ENCODE data around the gene TXNDC11.

The TXNDC11 gene

DNA sequence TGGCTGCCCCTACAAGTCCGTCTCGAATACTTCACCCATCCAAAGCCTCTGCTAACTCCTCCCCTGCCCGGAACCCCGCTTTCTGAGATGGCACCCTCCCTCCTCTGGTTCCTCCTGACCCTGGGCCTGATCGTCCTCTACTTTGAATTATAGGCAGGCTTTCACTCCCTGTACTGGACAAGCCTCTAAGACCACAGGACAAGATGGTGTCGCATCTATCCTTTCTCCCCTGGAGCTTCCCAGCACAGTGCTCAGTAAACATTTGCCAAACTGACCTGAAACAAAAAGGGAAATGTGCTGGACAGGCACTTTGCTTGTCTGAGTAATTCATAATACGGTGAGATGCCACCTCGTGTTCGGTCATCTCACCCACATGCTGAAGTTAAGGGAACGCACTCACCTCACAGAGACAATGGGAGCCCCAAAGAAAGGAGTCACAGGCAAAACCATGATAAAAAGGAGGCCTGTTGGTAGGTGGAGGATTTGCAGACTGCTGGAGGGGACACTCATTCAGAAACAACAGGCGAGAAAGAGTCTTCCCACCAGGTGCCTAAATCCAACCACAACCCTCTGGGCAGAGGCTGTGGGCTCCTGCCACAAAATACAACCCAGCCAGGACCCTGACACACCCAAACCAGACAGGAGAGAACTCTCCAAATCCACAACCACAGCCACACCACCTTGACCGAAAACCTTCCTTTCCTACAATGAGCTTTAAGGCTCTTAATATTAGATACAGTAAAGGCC, 46.2 kb downstream of the TXNDC11 start:
- in situ Hi-C loops (cut with MboI; ENCODE audit: low sequenced_read_pairs), result no loop called here

DNA sequence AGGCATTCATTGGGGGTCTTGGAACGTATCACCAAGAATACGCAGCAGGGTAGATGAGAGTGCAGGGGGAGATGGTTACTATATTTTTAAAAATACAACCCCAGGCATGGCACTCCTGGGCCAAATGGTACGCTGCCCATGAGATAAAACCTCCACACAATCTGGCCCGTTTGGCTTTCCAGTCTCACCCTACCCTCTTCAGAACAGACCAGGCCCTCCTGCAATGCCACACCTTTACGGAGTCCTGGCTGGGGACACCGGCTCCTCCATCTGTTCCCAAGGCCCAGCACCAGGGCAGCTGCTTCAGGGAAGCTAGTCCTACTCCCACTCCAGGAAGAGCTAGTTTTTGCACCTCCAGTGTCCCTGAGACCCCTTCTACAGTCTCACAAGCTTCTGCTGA, 50.0 kb downstream of the TXNDC11 start:
- in situ Hi-C loops (cut with MboI; ENCODE audit: low sequenced_read_pairs), result no loop called here

DNA sequence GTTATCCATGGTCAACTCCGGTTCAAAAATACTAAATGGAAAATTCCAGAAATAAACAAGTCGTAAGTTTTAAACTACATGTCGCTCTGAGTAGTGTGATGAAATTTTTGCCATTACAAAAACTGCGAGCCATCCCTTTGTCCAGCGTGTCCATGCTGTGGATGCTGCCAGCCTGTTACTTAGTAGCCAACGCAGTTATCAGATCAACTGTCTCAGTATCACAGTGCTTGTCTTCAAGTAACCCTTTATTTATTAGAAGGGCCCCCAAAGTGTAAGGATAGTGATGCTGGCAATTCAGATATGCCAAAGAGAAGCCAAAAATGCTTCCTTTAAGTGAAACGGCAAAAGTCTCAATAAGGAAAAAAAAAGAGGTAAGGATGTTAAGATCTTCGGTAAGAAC, 50.5 kb downstream of the TXNDC11 start:
- in situ Hi-C loops (cut with MboI; ENCODE audit: low sequenced_read_pairs), result no loop called here

DNA sequence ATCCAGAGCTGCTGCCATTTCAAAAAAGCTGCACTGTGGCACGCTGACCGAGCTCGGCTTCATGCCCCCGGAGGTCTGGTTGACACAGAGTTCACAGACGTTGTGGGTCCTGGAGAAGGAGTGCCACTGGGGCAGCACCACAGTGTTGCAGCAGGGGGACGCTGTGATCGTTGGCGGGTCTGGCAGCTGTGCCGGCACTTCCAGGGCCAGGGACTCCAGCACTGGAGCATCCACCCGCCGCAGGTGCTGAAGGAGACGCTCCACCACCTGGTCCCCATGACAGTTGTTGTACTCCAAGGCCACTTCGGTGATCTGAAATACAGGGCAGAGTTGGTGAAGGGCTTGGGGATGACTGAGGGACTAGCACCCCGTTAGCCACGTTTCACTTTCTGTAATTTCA, 50.9 kb downstream of the TXNDC11 start:
- in situ Hi-C loops (cut with MboI; ENCODE audit: low sequenced_read_pairs), result no loop called here

DNA sequence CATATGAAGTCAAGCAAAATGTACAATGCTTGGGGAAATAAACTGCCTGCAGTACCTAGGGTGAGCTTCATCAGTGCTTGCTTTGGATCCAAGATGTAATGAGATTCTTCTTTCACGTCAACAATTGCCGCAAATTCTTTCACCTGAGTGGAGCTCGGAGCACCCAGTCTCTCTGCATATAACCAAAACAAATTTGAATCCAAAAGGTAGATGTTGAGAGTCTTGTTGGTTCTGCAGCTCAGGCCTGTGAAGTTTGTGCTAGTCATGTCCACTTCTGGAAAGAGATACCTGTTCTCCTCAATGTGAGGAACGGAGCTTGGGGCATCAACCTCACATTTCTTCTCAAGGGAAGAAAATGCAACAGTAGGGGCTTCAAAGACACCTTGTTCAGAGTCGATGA, 51.4 kb downstream of the TXNDC11 start:
- in situ Hi-C loops (cut with MboI; ENCODE audit: low sequenced_read_pairs), result no loop called here

DNA sequence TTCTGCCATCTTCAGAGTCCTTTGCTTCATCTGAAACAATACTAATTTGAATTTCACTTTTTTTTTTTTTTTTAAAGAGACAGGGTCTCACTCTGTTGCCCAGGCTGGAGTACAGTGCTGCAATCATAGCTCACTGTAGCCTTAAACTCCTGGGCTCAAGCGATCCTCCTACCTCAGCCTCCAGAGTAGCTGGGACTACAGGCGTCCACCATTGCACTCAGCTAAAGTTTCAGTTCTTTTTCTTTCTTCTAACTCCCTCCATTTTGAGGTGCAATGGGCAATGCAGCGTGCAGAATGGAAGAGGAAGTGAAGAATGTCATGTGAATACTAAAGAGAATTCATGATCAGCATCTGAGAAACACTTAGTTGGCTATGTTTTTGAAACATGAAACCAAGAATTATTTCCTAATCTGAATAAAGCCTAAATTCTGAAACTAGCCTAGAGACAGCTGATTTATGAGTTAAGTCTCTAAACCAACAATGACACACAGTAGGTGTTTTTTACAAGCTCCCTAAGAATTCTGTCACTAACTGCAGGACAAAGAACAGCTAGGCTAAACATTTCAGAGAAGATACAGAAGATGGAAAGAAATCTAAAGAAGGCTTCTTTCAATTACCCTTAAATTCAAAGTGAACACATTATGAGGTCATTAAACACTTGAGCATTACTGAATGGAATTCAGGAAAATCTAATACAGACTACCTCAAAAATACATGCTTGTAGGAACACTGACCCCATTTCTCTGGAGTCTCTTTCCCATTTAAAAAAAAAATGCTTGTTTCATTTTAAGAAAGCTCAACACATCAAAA, 53.4 kb downstream of the TXNDC11 start:
- in situ Hi-C loops (cut with MboI; ENCODE audit: low sequenced_read_pairs), result no loop called here

DNA sequence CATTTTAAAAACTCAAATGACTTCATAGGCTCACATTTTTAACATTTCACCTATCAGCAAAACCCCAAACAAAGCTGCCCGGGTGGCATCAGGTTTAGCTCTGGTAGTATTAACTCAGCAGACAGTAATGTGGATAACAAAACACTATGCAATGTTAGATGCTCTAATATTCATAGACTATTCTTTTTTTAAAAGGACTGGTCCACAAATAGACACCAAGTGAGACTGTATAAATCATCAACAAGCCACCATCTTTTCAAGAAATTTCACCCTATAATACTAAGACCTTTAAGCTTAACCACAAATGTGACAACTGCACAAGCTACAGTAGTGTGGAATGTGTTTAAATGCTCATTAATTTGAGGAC, 54.2 kb downstream of the TXNDC11 start:
- in situ Hi-C loops (cut with MboI; ENCODE audit: low sequenced_read_pairs), result no loop called here

DNA sequence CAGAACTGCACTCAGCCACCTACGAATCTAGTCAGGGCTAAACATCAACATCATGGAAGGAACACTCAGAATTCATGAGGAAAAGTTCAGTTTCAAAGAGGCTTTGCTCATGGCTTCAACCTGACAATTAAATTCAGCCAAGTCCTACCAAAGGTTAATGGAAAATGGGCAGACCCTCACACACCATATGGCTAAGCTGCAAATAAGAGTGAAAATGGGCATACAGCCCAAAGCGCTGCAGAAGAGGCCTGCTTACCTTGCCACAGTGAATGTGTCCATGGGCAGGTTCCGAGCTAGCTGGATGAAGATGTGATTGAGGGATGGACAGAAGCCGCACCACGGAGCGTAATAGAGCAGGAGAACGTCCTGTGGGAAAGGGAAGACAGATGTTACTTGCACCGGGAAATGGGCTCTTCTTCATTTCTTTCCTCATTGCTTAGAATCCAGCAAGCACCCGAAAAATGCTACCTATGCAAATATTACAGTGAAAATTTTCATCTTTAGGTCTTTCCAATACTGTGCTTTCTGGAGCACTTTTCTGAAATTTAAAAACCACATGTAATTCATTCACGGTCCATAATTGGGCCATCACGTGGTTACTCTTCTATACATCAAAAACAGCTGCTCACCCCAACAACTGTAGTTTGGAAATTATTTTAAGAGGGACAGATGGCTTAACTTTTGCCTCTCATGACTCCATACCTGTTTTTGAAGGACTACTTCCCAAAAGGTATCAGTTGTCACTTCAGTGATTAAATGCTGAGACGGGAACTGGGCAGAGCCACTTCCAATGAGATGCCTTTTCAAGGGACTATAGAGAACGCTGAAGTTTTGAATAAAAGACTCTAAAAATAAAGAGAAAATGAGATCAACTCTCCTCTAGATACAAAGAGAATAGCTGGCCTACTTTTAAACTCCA, 54.8 kb downstream of the TXNDC11 start:
- in situ Hi-C loops (cut with MboI; ENCODE audit: low sequenced_read_pairs), result no loop called here

DNA sequence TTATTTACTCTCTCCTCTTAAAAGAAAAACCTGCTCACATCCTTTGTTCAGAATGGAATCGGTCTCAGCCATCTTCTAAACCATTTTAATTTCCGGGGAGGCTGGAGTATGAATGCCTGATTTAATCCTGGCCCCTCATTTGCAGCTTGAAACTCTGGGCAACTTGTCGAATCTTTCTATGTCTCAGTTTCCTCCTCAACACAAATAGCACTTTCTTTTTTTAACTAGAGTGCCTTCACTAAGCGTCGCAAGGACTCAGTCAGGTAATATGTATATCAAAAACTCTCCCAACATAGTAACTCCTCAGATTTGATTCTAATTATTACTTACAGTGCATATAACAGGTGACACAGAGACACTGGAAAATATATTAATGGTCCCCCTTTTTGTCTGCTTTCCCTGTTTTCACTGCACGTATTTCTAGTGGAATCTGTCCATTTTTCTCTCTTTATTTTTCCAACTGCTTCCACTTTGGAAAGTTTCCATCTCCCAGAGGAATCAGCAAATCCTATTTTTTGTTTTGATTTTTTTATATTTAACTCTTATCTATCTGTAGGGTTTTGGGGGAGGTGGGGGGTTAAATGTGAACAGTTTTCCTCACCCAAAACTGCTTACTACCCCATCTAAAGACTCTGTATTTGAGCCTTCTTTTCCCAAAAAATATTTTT, 55.8 kb downstream of the TXNDC11 start:
- in situ Hi-C loops (cut with MboI; ENCODE audit: low sequenced_read_pairs), result no loop called here

DNA sequence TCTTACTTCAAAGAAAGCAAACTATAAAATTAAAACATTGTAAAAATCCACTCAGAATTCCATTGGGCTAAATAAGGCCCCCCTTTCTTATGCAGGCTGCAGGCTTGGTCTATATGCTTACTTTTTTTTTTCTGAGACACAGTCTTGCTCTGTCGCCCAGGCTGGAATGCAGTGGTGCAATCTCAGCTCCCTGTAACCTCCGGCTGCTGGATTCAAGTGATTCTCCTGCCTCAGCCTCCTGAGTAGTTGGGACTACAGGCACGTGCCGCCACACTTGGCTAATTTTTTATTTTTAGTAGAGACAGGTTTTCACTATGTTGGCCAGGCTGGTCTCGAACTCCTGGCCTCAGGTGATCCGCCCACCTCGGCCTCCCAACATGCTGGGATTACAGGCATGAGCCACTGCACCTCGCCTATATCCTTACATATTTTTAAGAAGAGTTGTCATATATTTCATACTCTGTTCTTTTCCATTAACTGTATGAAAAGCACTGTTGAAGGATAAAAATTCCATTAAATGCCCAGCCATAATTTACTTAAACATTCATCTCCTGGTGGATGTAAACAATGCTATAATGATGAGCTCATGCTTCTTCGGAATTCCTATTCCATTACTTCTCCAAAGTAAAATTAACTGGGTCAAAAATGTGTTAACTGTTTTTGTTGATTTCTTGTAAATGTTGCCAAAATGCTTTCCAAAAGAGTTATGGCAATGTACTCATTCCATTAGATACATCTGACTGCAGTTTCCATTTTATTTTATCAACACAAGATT, 56.6 kb downstream of the TXNDC11 start:
- in situ Hi-C loops (cut with MboI; ENCODE audit: low sequenced_read_pairs), result no loop called here

DNA sequence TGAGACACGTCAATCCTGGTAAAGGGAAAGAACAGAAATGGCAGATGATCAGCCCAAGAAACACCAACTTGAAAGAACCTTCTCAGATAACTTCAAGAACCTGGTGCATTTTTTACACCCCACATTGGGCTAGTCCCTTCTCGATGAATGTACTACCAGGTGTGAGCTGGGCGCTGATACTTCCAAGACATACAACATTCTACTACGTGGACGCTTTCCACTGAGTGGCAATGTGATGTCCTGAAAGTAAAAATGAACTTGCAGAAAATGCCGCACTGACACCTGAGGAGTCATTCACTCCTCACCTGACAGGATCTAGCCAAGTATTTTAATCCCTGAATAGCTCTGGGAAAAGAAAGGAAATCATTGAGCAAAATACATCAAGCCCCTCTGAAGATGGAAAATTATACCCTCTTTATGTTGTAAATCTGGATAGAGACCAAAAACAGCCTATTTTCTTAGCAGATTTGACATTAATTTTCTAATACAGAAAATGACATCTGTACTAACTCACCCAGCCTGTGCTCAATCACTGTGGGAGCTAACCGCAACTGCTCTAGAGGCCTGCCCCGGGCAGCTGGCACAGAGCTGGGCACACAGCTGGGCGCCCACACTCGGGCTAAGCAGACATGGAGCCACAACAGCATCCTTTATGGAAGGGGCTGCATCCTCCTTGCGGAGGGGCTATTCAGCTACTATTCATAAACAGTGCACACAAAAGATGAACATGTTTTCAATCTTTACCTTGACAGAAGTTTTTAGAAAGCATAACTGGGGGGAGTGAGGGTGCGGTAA, 58.2 kb downstream of the TXNDC11 start:
- in situ Hi-C loops (cut with MboI; ENCODE audit: low sequenced_read_pairs), result no loop called here

DNA sequence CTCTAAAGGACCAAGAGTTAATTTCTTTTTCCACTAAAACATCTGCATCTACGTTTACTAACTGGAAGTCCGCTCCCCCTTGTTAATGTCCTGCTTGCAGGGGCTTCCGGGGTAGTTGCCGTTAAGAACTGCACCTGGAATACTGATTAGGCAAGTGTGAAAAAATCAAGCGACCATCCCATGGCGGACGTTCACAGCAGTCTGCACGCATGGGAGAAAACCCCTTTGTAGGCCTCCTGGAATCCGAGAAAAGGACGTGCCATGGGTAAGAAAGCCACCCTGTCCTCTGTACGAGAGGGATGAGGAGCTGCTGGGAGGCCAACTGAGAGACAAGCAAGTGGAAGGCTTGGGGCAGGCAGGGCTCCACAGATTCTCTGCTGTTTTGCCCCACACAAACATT, 59.5 kb downstream of the TXNDC11 start:
- in situ Hi-C loops (cut with MboI; ENCODE audit: low sequenced_read_pairs), result no loop called here

DNA sequence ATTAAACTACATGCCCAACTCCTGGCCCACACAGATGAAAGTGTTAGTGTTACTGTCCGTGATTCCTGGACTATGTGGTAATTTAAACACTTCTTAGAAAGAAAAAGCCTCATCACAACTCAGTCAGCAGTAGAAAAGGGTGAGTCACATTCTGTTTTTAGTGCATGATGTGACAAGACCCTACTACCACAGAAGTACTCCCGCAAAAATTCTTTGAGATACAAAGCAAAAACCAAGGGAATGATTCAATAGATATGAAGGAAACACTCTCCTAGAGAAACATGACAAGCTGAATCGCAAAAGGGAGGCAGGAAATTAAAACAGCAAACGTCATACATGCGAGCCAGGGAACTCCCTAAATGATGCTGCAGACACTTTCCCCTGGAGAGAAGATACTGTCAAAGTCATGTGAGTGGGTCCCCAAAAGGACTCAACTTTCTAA, 60.0 kb downstream of the TXNDC11 start:
- in situ Hi-C loops (cut with MboI; ENCODE audit: low sequenced_read_pairs), result no loop called here

DNA sequence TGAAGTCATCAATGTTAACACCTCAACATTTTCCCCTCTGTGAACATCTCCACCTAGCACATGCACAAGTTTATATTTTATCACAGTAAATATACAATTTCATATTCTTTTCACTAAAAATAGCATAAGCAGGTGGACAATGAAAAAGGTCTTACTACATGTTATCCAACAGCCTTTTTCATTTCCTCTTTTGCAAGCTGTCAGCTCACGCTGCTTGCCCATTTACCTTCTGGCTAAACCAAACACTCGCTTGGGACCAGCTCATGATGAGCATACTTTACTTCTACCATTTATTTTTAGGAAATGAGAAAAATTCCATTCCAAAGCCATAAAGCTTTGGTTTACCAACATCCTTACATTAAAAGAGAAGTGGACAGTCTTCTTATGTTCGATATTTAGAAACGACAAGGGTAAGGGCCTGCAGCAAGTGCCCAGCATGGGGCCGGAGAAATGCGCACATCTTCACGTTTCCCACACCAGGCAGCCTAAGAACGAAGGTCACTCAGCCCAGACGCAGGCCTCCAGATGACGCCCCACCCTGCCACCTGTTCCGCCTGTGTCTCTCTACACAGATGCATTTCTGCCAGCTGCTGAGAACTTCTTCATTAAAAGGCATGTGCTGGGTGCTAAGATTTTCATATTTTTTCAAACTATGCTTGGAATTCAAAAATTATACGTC, 60.5 kb downstream of the TXNDC11 start:
- in situ Hi-C loops (cut with MboI; ENCODE audit: low sequenced_read_pairs), result no loop called here

DNA sequence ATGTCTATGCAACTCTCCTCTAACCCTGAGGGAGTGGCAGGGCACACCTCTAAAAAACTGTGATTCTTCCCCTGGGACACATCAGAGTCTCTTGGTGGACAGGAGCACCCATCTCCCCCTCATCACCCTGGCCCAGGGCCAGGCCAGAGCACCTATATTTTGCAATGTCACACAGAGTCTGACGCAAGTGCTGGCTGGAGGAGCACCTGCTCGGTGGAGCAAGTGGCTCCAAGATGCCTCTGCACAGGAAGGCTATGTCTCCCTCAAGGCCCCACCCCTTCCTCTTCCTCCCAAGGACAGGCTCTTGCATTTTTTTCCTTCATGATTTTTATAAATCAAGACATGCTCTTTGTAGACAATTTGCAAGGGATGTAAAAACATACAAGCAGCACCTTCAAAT, 61.1 kb downstream of the TXNDC11 start:
- in situ Hi-C loops (cut with MboI; ENCODE audit: low sequenced_read_pairs), result no loop called here

DNA sequence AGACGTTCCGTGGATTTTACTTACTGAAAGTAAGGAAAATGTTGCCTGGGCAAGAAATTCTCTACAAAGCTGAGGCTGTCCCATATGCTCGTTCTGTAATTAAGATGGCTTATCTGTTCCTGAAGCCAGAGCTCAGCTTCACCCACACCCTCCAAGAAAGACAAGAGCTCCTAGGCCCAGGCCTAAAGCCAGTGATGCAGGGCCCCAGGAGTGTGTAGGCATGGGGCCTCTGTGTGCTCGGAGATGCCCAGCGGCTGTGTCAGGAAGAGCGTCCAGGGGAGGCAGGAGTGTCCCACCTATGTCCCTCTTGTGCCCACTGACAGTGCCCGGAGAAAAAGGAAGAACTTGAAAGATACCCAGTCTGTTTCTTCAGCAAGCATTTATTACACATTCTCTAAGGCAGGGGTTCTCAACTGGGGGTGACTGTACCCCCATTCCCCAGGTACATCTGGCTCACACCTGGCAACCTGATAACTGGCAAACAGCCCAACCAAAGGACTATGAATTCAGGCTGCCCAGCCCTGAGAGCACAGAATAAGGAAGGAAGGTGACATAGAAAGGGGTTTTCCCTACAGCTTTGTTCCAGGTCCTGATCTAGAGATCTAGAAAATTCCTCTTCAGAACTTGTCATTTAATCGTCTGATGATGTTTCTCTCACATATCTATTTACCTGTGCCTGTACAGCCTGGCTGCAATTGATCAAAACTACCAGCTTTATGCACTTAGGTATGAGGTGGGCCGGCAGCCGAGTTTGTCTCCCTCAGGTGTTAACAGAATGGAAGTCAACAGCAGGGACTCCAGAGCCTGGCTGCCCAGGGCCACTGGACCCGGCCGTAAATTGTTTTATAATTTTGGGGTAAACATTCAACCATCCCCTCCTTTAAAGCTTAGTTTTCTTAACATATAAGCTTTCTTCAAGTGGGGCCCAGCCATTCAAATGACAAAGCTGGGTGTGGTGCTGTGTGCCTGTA, 62.4 kb downstream of the TXNDC11 start:
- in situ Hi-C loops (cut with MboI; ENCODE audit: low sequenced_read_pairs), result no loop called here

DNA sequence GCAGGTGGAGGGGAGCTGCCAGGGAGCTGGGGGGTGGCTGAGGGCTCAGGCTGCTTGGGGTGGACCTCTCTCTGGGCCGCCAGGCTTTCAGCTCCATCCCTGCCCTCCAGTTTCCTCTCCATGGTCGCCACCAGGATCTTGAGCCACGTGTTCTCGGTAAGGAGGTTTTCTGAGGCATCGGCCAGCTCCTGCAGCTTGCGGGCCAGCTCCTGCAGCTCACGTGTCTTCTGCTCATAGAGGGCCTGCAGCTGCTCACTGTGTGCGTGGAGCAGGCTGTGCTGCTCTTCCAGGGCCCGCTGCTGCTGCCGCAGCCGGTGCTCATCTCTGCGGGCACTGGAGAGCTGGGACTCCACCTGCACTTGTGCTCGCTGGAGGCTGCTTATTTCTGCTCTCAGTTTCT, 63.4 kb downstream of the TXNDC11 start:
- in situ Hi-C loops (cut with MboI; ENCODE audit: low sequenced_read_pairs), result no loop called here

All from HL-60/S4 treated with phorbol 12-myristate 13-acetate at 8.2 ng/mL for 4 days and 3 days (cell line).